Cardiac septum (tissue), 1 donor: ENCODE data around the gene ARHGEF25. TPM values are rescaled to one million over a fixed set of nuclear protein-coding genes. Genes with fewer than 3 reads are reported as not detected.
"Not testable (repeated sequence)": the region's sequence is repeated elsewhere in the genome, so short reads cannot be mapped to it uniquely, and the experiment has no call there.

Experiments used
- DNase-seq: peaks from one replicate; pipeline ENCODE4 v3.0.0-alpha.2; 2020; ENCODE audit warnings: low spot score
- intact Hi-C: fragments of 100-400 bp; cut with DNase I; formaldehyde crosslinking; loops from one replicate; pipeline ENCODE4 v1.14.0; 2022
- total RNA-seq: library from RNA; stranded (reverse); fragmentation: NEBNext Ultra II Directional; extraction: Animal tissue kit (Norgen Biotek cat#: 25700); gene quantifications from one replicate; pipeline ENCODE4 v1.2.1, GENCODE V29; 2021
- donor health status: DM: no; HTN: no; CAD: no.

The ARHGEF25 gene
- total RNA-seq, 1 donor from 2014 or later: 15.0 TPM

DNA sequence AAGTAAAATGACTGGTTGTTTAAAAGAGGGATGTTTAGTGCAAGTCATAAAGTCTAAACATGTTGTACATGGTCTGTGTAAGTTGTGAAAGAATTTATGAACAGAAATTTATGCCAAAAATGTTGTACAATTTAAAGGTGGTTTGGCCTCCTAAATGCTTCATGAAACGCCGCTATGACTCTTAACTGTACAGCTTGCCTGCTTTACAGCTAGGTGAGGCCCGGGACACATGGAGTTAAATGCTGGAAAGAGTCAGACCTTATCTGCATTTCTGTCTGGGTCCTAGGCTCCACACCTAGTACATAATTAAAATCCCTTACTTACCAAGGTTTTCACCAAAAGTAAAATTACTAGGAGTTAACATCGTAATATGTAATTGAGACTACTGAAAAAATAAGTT, 50.1 kb downstream of the ARHGEF25 start:
- intact Hi-C loops: no loop called here
- DNase-seq: no peak

DNA sequence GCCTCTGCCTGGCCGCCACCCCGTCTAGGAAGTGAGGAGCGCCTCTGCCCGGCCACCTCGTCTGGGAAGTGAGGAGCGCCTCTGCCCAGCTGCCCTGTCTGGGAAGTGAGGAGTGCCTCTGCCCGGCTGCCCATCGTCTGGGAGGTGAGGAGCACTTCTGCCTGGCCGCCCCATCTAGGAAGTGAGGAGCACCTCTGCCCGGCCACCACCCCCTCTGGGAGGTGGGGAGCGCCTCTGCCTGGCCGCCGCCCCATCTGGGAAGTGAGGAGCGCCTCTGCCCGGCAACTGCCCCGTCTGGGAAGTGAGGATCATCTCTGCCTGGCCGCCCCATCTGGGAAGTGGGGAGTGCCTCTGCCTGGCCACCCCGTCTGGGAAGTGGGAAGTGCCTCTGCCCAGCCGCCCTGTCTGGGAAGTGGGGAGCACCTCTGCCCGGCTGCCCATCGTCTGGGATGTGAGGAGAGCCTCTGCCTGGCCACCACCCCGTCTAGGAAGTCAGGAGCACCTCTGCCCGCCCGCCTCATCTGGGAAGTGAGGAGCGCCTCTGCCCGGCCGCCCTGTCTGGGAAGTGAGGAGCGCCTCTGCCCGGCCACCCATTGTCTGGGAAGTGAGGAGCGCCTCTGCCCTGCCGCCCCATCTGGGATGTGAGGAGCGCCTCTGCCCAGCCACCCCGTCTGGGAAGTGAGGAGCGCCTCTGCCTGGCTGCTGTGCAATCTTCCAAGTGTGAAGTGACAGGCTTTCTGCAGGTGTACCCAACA, 54.0 kb downstream of the ARHGEF25 start:
- intact Hi-C loops, DNase-seq: not testable (repeated sequence)

Other genes starting within 250 kb of the ARHGEF25 start
- gene R3HDM2, start 180.4 kb upstream of the ARHGEF25 start, total RNA-seq: 77.7 TPM
- not detected for gene INHBC, start 176.7 kb upstream of the ARHGEF25 start, total RNA-seq
- gene INHBE, start 156.1 kb upstream of the ARHGEF25 start, total RNA-seq: 0.73 TPM
- gene GLI1, start 151.7 kb upstream of the ARHGEF25 start, total RNA-seq: 0.83 TPM
- gene ARHGAP9, start 131.6 kb upstream of the ARHGEF25 start, total RNA-seq: 5.9 TPM
- 89.2 TPM for gene MARS1, start 123.4 kb upstream of the ARHGEF25 start, total RNA-seq
- gene DDIT3, start 90.9 kb upstream of the ARHGEF25 start, total RNA-seq: 24.0 TPM
- 39.9 TPM for gene MBD6, start 88.6 kb upstream of the ARHGEF25 start, total RNA-seq
- gene DCTN2, start 64.2 kb upstream of the ARHGEF25 start, total RNA-seq: 100 TPM
- gene KIF5A, start 61.4 kb upstream of the ARHGEF25 start, total RNA-seq: 0.22 TPM
- gene PIP4K2C, start 20.2 kb upstream of the ARHGEF25 start, total RNA-seq: 17.9 TPM
- gene DTX3, start 6.6 kb upstream of the ARHGEF25 start, total RNA-seq: 31.0 TPM
- gene B4GALNT1, start 21.8 kb downstream of the ARHGEF25 start, total RNA-seq: 11.1 TPM
- 133 TPM for gene OS9, start 82.7 kb downstream of the ARHGEF25 start, total RNA-seq
- 6.1 TPM for gene AGAP2, start 127.3 kb downstream of the ARHGEF25 start, total RNA-seq
- 25.1 TPM for gene TSPAN31, start 133.6 kb downstream of the ARHGEF25 start, total RNA-seq
- gene CDK4, start 140.9 kb downstream of the ARHGEF25 start, total RNA-seq: 46.3 TPM
- 13.1 TPM for gene MARCHF9, start 143.7 kb downstream of the ARHGEF25 start, total RNA-seq
- 0.24 TPM for gene CYP27B1, start 155.6 kb downstream of the ARHGEF25 start, total RNA-seq
- 13.3 TPM for gene METTL1, start 160.7 kb downstream of the ARHGEF25 start, total RNA-seq
- 1.6 TPM for gene EEF1AKMT3, start 161.2 kb downstream of the ARHGEF25 start, total RNA-seq
- 47.7 TPM for gene TSFM, start 171.4 kb downstream of the ARHGEF25 start, total RNA-seq
- 3.5 TPM for gene AVIL, start 207.3 kb downstream of the ARHGEF25 start, total RNA-seq
- 89.2 TPM for gene CTDSP2, start 235.3 kb downstream of the ARHGEF25 start, total RNA-seq